Smooth muscle cell of the umbilical artery (primary cell): ENCODE measurements around the gene TREML2. TPM values are rescaled to one million over a fixed set of nuclear protein-coding genes. Genes with fewer than 3 reads are reported as not detected.

Source experiments
- total RNA-seq: library from RNA; depleted of rRNA; stranded (reverse); fragments of >200 nt; gene quantifications from 2 replicates; pipeline ENCODE4 v1.2.3, GENCODE V29; 2014

TREML2 gene
- total RNA-seq: not detected in 2 replicates

GRCh38 chr6:41200901-41201763 is at the start of gene TREML2:
TSS of gene TREML2 (minus strand) at chr6:41201149. CDS start at chr6:41201008, 141 bp downstream.

GRCh38 chr6:41228096-41228495 is 27.1 kb upstream of the TREML2 start, which contains the start of gene TREML4:
TSS of gene TREML4 (plus strand) at chr6:41228349. CDS start at chr6:41228428, 79 bp downstream.

GRCh38 chr6:41162687-41163418 is 38.1 kb downstream of the TREML2 start, which contains the start of gene TREM2:
TSS of gene TREM2 (minus strand) at chr6:41163116. CDS start at chr6:41163082, 34 bp downstream.

GRCh38 chr6:41153992-41154625 is 46.8 kb downstream of the TREML2 start, which contains the start of gene TREML1:
TSS of gene TREML1 (minus strand) at chr6:41154347. CDS start at chr6:41154288, 59 bp downstream.

Other genes with a start within 250 kb of the TREML2 start
- under 0.01 TPM in 1 of 2 replicates, not detected in the other for gene UNC5CL, start 161.9 kb downstream of the TREML2 start, total RNA-seq
- not detected in 2 replicates for gene TSPO2, start 158.7 kb downstream of the TREML2 start, total RNA-seq
- not detected in 2 replicates for gene APOBEC2, start 147.9 kb downstream of the TREML2 start, total RNA-seq
- gene OARD1, start 128.8 kb downstream of the TREML2 start, total RNA-seq: 7.1 and 11.3 TPM in 2 replicates
- 15.4 and 25.1 TPM in 2 replicates for gene NFYA, start 128.2 kb downstream of the TREML2 start, total RNA-seq
- not detected in 2 replicates for gene TREML1, start 46.8 kb downstream of the TREML2 start, total RNA-seq
- gene TREM2, start 38.0 kb downstream of the TREML2 start, total RNA-seq: 0.14 TPM in 1 of 2 replicates, not detected in the other
- not detected in 2 replicates for gene TREML4, start 27.2 kb upstream of the TREML2 start, total RNA-seq
- 0.42 and 5.3 TPM in 2 replicates for gene TREM1, start 85.5 kb upstream of the TREML2 start, total RNA-seq
- gene NCR2, start 134.5 kb upstream of the TREML2 start, total RNA-seq: not detected in 2 replicates